Lower leg skin (tissue), 3 donors: ENCODE results near the gene TMEFF1.

Source experiments
- POLR2A ChIP-seq, 2 donors: fragments of 450-650 bp; IDR thresholded peaks; one replicate each; pipeline ENCODE4 v1.6.1; 2016 to 2017; ENCODE audit warnings: antibody characterized with exemption in 2 of 2, mild to moderate bottlenecking in 1 of 2, moderate library complexity in 1 of 2
- TF ChIP-seq, protein P1 (sequence below), 3 donors: fragments of 450-650 bp; IDR thresholded peaks; one replicate each; pipeline ENCODE4 v1.5.1; 2016; ENCODE audit warnings: antibody characterized with exemption in 3 of 3, mild to moderate bottlenecking in 3 of 3, moderate library complexity in 2 of 3

DNA sequence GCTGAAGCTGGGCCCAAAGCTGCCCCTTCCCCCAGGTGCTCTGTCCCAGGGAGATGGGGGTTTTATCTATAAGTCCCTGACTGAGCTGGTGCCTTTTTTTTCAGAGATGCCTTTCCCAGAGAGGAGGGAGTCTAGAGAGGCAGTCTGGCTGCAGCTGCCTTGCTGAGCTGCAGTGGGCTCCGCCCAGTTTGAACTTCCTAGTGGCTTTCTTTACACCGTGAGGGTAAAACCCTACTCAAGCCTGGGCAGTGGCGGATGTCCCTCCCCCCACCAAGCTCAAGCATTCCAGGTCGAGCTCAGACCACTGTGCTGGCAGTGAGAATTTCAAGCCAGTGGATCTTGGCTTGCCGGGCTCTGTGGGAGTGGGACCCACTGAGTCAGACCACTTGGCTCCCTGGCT lies 146.2 kb downstream of the TMEFF1 start:
- TF ChIP-seq, protein P1, sequence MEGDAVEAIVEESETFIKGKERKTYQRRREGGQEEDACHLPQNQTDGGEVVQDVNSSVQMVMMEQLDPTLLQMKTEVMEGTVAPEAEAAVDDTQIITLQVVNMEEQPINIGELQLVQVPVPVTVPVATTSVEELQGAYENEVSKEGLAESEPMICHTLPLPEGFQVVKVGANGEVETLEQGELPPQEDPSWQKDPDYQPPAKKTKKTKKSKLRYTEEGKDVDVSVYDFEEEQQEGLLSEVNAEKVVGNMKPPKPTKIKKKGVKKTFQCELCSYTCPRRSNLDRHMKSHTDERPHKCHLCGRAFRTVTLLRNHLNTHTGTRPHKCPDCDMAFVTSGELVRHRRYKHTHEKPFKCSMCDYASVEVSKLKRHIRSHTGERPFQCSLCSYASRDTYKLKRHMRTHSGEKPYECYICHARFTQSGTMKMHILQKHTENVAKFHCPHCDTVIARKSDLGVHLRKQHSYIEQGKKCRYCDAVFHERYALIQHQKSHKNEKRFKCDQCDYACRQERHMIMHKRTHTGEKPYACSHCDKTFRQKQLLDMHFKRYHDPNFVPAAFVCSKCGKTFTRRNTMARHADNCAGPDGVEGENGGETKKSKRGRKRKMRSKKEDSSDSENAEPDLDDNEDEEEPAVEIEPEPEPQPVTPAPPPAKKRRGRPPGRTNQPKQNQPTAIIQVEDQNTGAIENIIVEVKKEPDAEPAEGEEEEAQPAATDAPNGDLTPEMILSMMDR (IDR thresholded peaks at IDR 0.05): no peak
- no peak for TF ChIP-seq POLR2A (IDR thresholded peaks at IDR 0.05)
